ENCODE measurements around the gene AMPD3.

DNA sequence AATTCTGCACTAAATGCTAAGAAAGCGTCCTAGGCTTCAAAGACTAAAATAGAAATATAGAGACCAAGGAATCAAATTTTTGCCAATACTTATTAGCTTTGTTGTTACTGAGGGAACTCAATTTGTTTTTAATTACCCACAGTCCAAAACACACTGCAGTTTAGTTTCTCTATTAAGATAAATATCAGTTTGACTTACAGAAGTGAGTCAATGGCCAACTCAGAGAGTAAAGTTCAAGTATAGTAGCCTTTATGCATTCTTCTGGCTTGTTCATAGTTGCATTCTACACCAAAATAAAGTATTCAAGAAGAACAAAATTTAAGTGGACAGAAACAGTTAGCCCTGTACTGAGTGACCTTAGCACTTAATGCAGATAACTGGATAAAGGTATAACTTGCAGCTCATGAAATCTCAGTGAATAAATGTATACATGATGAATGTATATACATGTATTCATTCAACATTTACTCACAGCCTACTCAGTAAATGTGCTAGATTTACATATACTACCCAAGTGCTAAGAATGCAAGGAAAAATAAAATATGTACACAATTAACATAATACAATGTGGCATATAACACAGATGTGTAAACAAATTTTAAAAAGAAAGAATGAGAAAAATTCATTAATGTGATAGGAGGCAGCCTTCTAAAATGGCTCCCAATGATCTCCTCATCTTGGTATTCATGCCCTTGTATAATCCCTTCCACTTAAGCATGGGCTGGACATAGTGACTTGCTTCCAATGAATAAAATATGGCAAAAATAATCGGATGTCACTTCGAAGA lies 95.6 kb downstream of the AMPD3 start:
- TF ChIP-seq, protein P1, sequence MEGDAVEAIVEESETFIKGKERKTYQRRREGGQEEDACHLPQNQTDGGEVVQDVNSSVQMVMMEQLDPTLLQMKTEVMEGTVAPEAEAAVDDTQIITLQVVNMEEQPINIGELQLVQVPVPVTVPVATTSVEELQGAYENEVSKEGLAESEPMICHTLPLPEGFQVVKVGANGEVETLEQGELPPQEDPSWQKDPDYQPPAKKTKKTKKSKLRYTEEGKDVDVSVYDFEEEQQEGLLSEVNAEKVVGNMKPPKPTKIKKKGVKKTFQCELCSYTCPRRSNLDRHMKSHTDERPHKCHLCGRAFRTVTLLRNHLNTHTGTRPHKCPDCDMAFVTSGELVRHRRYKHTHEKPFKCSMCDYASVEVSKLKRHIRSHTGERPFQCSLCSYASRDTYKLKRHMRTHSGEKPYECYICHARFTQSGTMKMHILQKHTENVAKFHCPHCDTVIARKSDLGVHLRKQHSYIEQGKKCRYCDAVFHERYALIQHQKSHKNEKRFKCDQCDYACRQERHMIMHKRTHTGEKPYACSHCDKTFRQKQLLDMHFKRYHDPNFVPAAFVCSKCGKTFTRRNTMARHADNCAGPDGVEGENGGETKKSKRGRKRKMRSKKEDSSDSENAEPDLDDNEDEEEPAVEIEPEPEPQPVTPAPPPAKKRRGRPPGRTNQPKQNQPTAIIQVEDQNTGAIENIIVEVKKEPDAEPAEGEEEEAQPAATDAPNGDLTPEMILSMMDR (IDR thresholded peaks at IDR 0.05) = no peak
- no peak for TF ChIP-seq POLR2A (IDR thresholded peaks at IDR 0.05)
